Measurements from ENCODE around the gene GLI3.

- TF ChIP-seq E2F4 (IDR thresholded peaks at IDR 0.05; ENCODE audit: low read depth, low read length) (no peak), CTCF (IDR thresholded peaks at IDR 0.05 in 2 of 3, conservative IDR thresholded peaks at IDR 0.05 in 1 of 3; ENCODE audit: control insufficient read depth in 2 of 3, extremely low read depth in 1 of 3, insufficient read depth in 1 of 3, low read depth in 3 of 3, low read length in 3 of 3) (no peak), NR2C2 (IDR thresholded peaks at IDR 0.05; ENCODE audit: borderline replicate concordance, control insufficient read depth, insufficient read length, low read depth) (no peak), CEBPZ (IDR thresholded peaks at IDR 0.05; ENCODE audit: low read depth, low read length) (no peak), POLR2AphosphoS5 (IDR thresholded peaks at IDR 0.05; ENCODE audit: low read length) (no peak), SREBF2 (IDR thresholded peaks at IDR 0.05; ENCODE audit: low read length) (no peak), POLR2A (IDR thresholded peaks at IDR 0.05; ENCODE audit: low read depth, low read length) (no peak), EZH2 (IDR thresholded peaks at IDR 0.05; ENCODE audit: borderline replicate concordance, control insufficient read depth, low read depth, low read length) (no peak), KDM1A (IDR thresholded peaks at IDR 0.05; ENCODE audit: borderline replicate concordance) (no peak)
Observed at GRCh38 chr7:42238709-42239366, 1.8 kb upstream of the GLI3 start.

Measured in GM12878 (cell line).